ENCODE data around the gene PTAR1.
"Not testable (repeated sequence)": the region's sequence is repeated elsewhere in the genome, so short reads cannot be mapped to it uniquely, and the experiment has no call there.

PTAR1 gene

DNA sequence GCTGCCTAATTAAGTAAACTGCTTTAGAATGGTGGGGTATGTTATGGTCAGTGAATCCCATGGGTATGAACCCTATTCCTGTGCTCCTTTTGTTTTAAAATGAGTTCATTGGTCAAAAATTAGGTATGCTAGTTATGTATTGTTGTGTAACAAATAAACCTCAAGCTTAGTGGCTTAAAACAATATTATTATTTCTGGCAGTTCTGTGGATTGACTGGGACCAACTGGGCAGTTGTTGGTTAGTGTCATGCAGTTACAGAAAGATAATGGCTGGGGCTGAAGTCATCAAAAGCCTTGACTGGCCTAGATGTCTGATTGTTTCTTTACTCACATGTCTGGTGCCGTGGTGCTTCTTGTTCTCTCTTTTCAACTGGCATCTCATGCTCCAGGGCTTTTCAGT, 8.9 kb upstream of the PTAR1 start:
- Mint-ChIP-seq H3K4me1 (peaks cover 5% of the 10 kb centered on the region), H3K4me3 (no peak overlapping the region), H3K9me3 (peaks cover 4% of the 10 kb centered on the region), H3K36me3 (ENCODE audit: low read depth) (no peaks in the 10 kb centered on the region), H3K27ac (no peak overlapping the region), H3K27me3 (ENCODE audit: low read depth, poor library complexity) (peaks cover 7% of the 10 kb centered on the region)
- TF ChIP-seq CTCF (IDR thresholded peaks at IDR 0.05) = no peak
- DNase-seq = no peak

DNA sequence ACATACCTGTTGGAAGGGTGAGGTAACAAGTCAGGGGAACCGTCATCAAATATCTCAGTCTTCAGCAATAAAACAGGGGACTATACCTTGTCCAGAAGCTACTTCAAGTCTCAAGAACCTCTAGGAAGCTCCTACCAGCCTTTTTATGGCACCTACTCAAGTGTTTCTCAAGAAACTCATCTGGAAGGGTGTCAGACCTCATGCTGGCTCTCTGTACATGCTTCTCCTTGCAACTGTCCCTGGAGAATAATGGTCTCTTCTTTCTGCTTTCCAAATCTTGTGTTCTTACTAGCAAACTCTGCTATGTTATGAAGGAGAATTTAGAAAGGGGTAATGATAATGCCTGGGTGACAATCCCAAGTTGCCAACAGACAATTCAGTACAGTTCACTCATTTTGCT, 8.3 kb upstream of the PTAR1 start:
- Mint-ChIP-seq H3K27me3 (ENCODE audit: low read depth, poor library complexity) (peaks cover 7% of the 10 kb centered on the region), H3K27ac (no peak overlapping the region), H3K9me3 (peaks cover 4% of the 10 kb centered on the region), H3K36me3 (ENCODE audit: low read depth) (no peaks in the 10 kb centered on the region), H3K4me1 (peaks cover 5% of the 10 kb centered on the region), H3K4me3 (no peak overlapping the region)
- no peak for DNase-seq
- TF ChIP-seq CTCF (IDR thresholded peaks at IDR 0.05) = no peak

- H3K27ac Mint-ChIP-seq; H3K27me3 Mint-ChIP-seq (ENCODE audit: low read depth, poor library complexity); DNase-seq; H3K36me3 Mint-ChIP-seq (ENCODE audit: low read depth); H3K4me3 Mint-ChIP-seq; H3K9me3 Mint-ChIP-seq: not testable (repeated sequence)
- peaks cover 14% of the 10 kb centered on the region for H3K4me1 Mint-ChIP-seq
Observed at GRCh38 chr9:69763862-69764261, 4.1 kb upstream of the PTAR1 start.

GRCh38 chr9:69762527-69762926, 2.7 kb upstream of the PTAR1 start:
- Mint-ChIP-seq H3K36me3 (ENCODE audit: low read depth) (no peaks in the 10 kb centered on the region), H3K27ac (no peak overlapping the region), H3K4me3 (no peak overlapping the region), H3K27me3 (ENCODE audit: low read depth, poor library complexity) (no peaks in the 10 kb centered on the region), H3K4me1 (peaks cover 25% of the 10 kb centered on the region), H3K9me3 (no peaks in the 10 kb centered on the region)
- no peak for DNase-seq
- TF ChIP-seq CTCF (IDR thresholded peaks at IDR 0.05) = no peak

- peak overlapping the region; percentile 99 for H3K27ac Mint-ChIP-seq
- H3K4me3 Mint-ChIP-seq = peak overlapping the region; percentile 99
- no peaks in the 10 kb centered on the region for H3K9me3 Mint-ChIP-seq
- H3K36me3 Mint-ChIP-seq (ENCODE audit: low read depth) = peaks cover 4% of the 10 kb centered on the region
- peaks cover 40% of the 10 kb centered on the region for H3K4me1 Mint-ChIP-seq
- TF ChIP-seq CTCF (IDR thresholded peaks at IDR 0.05) = no peak
- peaks cover 3% of the 10 kb centered on the region for H3K27me3 Mint-ChIP-seq (ENCODE audit: low read depth, poor library complexity)
- DNase-seq = no peak
Observed at GRCh38 chr9:69760278-69760610, 433 bp upstream of the PTAR1 start.

- H3K4me3 Mint-ChIP-seq = peak overlapping the region; percentile 99
- peaks cover 3% of the 10 kb centered on the region for H3K27me3 Mint-ChIP-seq (ENCODE audit: low read depth, poor library complexity)
- H3K27ac Mint-ChIP-seq = peak overlapping the region; percentile 99
- no peak for DNase-seq
- no peak for TF ChIP-seq CTCF (IDR thresholded peaks at IDR 0.05)
- H3K4me1 Mint-ChIP-seq = peaks cover 38% of the 10 kb centered on the region
- H3K9me3 Mint-ChIP-seq = no peaks in the 10 kb centered on the region
- H3K36me3 Mint-ChIP-seq (ENCODE audit: low read depth) = peaks cover 4% of the 10 kb centered on the region
Observed at GRCh38 chr9:69759021-69759420, 790 bp downstream of the PTAR1 start.

Data from nephron progenitor cell (in vitro differentiated cells).